ENCODE measurements around the gene METAP1. TPM values are rescaled to one million over a fixed set of nuclear protein-coding genes. Genes with fewer than 3 reads are reported as not detected.

METAP1 gene
- total RNA-seq, 1 donor from 2014 or later, result 155 TPM

- no peaks in the 10 kb centered on the region for H3K4me1 Mint-ChIP-seq
- Histone ChIP-seq H2AFZ (replicated peaks) (no peak overlapping the region), H3K9ac (no peak overlapping the region), H3K4me1 (peaks cover 4% of the 10 kb centered on the region), H4K20me1 (ENCODE audit: low read depth) (peaks cover 19% of the 10 kb centered on the region), H3K9me3 (ENCODE audit: low read depth) (no peaks in the 10 kb centered on the region), H3F3A (ENCODE audit: low read depth) (no peaks in the 10 kb centered on the region), H3K4me2 (no peak overlapping the region), H3K79me2 (ENCODE audit: low read depth) (peaks cover 96% of the 10 kb centered on the region), H3K27ac (no peak overlapping the region), H3K36me3 (no peaks in the 10 kb centered on the region), H3K27me3 (no peaks in the 10 kb centered on the region), H3K4me3 (no peak overlapping the region)
- peaks cover 2% of the 10 kb centered on the region for H3K9me3 Mint-ChIP-seq
- H3K27ac Mint-ChIP-seq, result no peak overlapping the region
- peaks cover 35% of the 10 kb centered on the region for H3K36me3 Mint-ChIP-seq
- no peaks in the 10 kb centered on the region for H3K27me3 Mint-ChIP-seq (ENCODE audit: insufficient read depth, low read depth)
- TF ChIP-seq EZH2 (IDR thresholded peaks at IDR 0.05) (no peak), EZH2phosphoT487 (IDR thresholded peaks at IDR 0.05) (no peak)
- TF ChIP-seq, protein P1, sequence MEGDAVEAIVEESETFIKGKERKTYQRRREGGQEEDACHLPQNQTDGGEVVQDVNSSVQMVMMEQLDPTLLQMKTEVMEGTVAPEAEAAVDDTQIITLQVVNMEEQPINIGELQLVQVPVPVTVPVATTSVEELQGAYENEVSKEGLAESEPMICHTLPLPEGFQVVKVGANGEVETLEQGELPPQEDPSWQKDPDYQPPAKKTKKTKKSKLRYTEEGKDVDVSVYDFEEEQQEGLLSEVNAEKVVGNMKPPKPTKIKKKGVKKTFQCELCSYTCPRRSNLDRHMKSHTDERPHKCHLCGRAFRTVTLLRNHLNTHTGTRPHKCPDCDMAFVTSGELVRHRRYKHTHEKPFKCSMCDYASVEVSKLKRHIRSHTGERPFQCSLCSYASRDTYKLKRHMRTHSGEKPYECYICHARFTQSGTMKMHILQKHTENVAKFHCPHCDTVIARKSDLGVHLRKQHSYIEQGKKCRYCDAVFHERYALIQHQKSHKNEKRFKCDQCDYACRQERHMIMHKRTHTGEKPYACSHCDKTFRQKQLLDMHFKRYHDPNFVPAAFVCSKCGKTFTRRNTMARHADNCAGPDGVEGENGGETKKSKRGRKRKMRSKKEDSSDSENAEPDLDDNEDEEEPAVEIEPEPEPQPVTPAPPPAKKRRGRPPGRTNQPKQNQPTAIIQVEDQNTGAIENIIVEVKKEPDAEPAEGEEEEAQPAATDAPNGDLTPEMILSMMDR (IDR thresholded peaks at IDR 0.05), result no peak
- H3K4me3 Mint-ChIP-seq, result no peak overlapping the region
- DNase-seq (ENCODE audit: low spot score), result no peak
These were observed 34.3 kb downstream of the METAP1 start for GRCh38 chr4:99029852-99030251.

- Mint-ChIP-seq H3K27me3 (ENCODE audit: insufficient read depth, low read depth) (no peaks in the 10 kb centered on the region), H3K4me1 (no peaks in the 10 kb centered on the region), H3K4me3 (no peak overlapping the region), H3K36me3 (peaks cover 58% of the 10 kb centered on the region), H3K9me3 (peaks cover 13% of the 10 kb centered on the region), H3K27ac (no peak overlapping the region)
- Histone ChIP-seq H3K27ac (no peak overlapping the region), H3K4me2 (no peak overlapping the region), H3K9ac (no peak overlapping the region), H3K79me2 (ENCODE audit: low read depth) (peaks cover 78% of the 10 kb centered on the region), H4K20me1 (ENCODE audit: low read depth) (peaks cover 4% of the 10 kb centered on the region), H3F3A (ENCODE audit: low read depth) (no peaks in the 10 kb centered on the region), H3K4me1 (no peaks in the 10 kb centered on the region), H2AFZ (replicated peaks) (no peak overlapping the region), H3K36me3 (peaks cover 20% of the 10 kb centered on the region), H3K27me3 (no peaks in the 10 kb centered on the region), H3K9me3 (ENCODE audit: low read depth) (peaks cover 21% of the 10 kb centered on the region), H3K4me3 (no peak overlapping the region)
- DNase-seq (ENCODE audit: low spot score), result no peak
- TF ChIP-seq EZH2 (IDR thresholded peaks at IDR 0.05) (no peak), EZH2phosphoT487 (IDR thresholded peaks at IDR 0.05) (no peak)
- TF ChIP-seq, protein P1 (IDR thresholded peaks at IDR 0.05), result no peak
These were observed 38.4 kb downstream of the METAP1 start for GRCh38 chr4:99033956-99034355.

- no peak overlapping the region for H3K4me3 Mint-ChIP-seq
- peaks cover 43% of the 10 kb centered on the region for H3K36me3 Mint-ChIP-seq
- H4K20me1 ChIP-seq (ENCODE audit: low read depth), result no peaks in the 10 kb centered on the region
These were observed 42.7 kb downstream of the METAP1 start for GRCh38 chr4:99038213-99038612.

More at GRCh38 chr4:99038213-99038612, 42.7 kb downstream of the METAP1 start:
- Mint-ChIP-seq H3K9me3 (peaks cover 13% of the 10 kb centered on the region), H3K4me1 (no peaks in the 10 kb centered on the region), H3K27ac (no peak overlapping the region), H3K27me3 (ENCODE audit: insufficient read depth, low read depth) (no peaks in the 10 kb centered on the region)
- no peak overlapping the region for H3K9ac ChIP-seq
- peaks cover 20% of the 10 kb centered on the region for H3K36me3 ChIP-seq
- H3K4me2 ChIP-seq, result no peak overlapping the region
- H3K4me1 ChIP-seq, result no peaks in the 10 kb centered on the region
- DNase-seq (ENCODE audit: low spot score), result no peak
- H3F3A ChIP-seq (ENCODE audit: low read depth), result no peaks in the 10 kb centered on the region
- no peak overlapping the region for H3K27ac ChIP-seq
- TF ChIP-seq EZH2phosphoT487 (IDR thresholded peaks at IDR 0.05), result no peak
- TF ChIP-seq, protein P1 (IDR thresholded peaks at IDR 0.05), result no peak
- no peak for TF ChIP-seq EZH2 (IDR thresholded peaks at IDR 0.05)
- peaks cover 41% of the 10 kb centered on the region for H3K79me2 ChIP-seq (ENCODE audit: low read depth)
- no peaks in the 10 kb centered on the region for H3K27me3 ChIP-seq
- H3K9me3 ChIP-seq (ENCODE audit: low read depth), result peaks cover 21% of the 10 kb centered on the region
- H3K4me3 ChIP-seq, result no peak overlapping the region
- H2AFZ ChIP-seq (replicated peaks), result no peak overlapping the region
